HCT116 (cell line): ENCODE data around the gene CACNA1G. TPM values are rescaled to one million over a fixed set of nuclear protein-coding genes. Genes with fewer than 3 reads are reported as not detected.

Source experiments
- ATAC-seq: fragments of 200-7000 bp; cut with Tn5 transposase; 2 replicates; pipeline ENCODE4 v1.9.1; 2020; ENCODE audit warnings: mild to moderate bottlenecking, moderate library complexity
- BruUV-seq: library from RNA; stranded (reverse); fragments of 400-500 nt; replicated peaks from 2 replicates; lab custom pipeline; 2021; lab: Mats Ljungman, UMichigan
- CTCF ChIA-PET: fragments of 300-600 bp; sonication (Branson Sonifier 250); formaldehyde crosslinking; loops from one replicate; lab custom pipeline; 2021; ENCODE audit warnings: antibody characterized with exemption; lab: Charles Lee
- POLR2A ChIA-PET: fragments of 300-600, 350-600 bp; sonication (Branson Sonifier 250); formaldehyde crosslinking; loops from one replicate; lab custom pipeline; 2021; ENCODE audit warnings: antibody characterized with exemption; lab: Charles Lee
- RAD21 ChIA-PET, 2 experiments: fragments of 300-600 bp; sonication (Branson Sonifier 250); formaldehyde crosslinking; loops; one replicate each; lab custom pipeline; 2023; ENCODE audit warnings: low total read pairs in 2 of 2; ENCODE audit not compliant: uncharacterized antibody in 2 of 2, unreplicated experiment in 2 of 2, low non-redundant PET in 1 of 2; lab: Charles Lee
- DNase-seq: peaks from one replicate; pipeline ENCODE4 v3.0.0-alpha.2; 2010; ENCODE audit warnings: low read depth, low spot score
- H2AFZ ChIP-seq: fragments of 200-600 bp; shearing (Covaris generic), sonication (generic); 2 replicates; pipeline ENCODE4 v1.6.1; 2017; ENCODE audit warnings: low read depth, mixed run types, mixed read lengths, antibody characterized with exemption, low read length; ENCODE audit not compliant: poor library complexity, severe bottlenecking
- H3K27ac ChIP-seq: 2 replicates; pipeline ENCODE4 v1.5.1; 2012; ENCODE audit warnings: low read depth, low read length
- H3K27me3 ChIP-seq: fragments of 200-600 bp; sonication (generic); 2 replicates; pipeline ENCODE4 v1.6.1; 2016; ENCODE audit warnings: mixed run types, low read length, mixed read lengths; ENCODE audit not compliant: insufficient read depth
- H3K36me3 ChIP-seq, 2 experiments: fragments of 200-500 bp in 1 of 2; fragments of 200-600 bp in 1 of 2; sonication (Bioruptor generic) in 1 of 2; sonication (generic) in 1 of 2; 2 replicates each; pipeline versions ENCODE4 v1.5.1 to v1.6.1; 2014 to 2016; ENCODE audit warnings: low read length in 2 of 2, inconsistent platforms in 1 of 2, mixed read lengths in 1 of 2, mixed run types in 1 of 2; ENCODE audit not compliant: insufficient read depth in 2 of 2, control insufficient read depth in 1 of 2
- H3K4me1 ChIP-seq, 2 experiments: fragments of 200-600 bp in 1 of 2; sonication (generic) in 1 of 2; 2 replicates each; pipeline versions ENCODE4 v1.5.1 to v1.6.1; 2012 to 2017; ENCODE audit warnings: low read length in 2 of 2, inconsistent platforms in 1 of 2, mild to moderate bottlenecking in 1 of 2, mixed read lengths in 1 of 2, mixed run types in 1 of 2, moderate library complexity in 1 of 2; ENCODE audit not compliant: insufficient read depth in 2 of 2, control insufficient read depth in 1 of 2
- H3K4me2 ChIP-seq: fragments of 200-600 bp; sonication (generic); 2 replicates; pipeline ENCODE4 v1.6.1; 2017; ENCODE audit warnings: mixed run types, low read length, mixed read lengths
- H3K4me3 ChIP-seq, 2 experiments: fragments of 200-600 bp in 1 of 2; sonication (generic) in 1 of 2; replicated peaks in 1 of 2; 2 replicates each; pipeline ENCODE4 v1.5.1; 2011 to 2016; ENCODE audit warnings: low read length in 2 of 2, control low read depth in 1 of 2, low read depth in 1 of 2, mild to moderate bottlenecking in 1 of 2, mixed read lengths in 1 of 2, mixed run types in 1 of 2
- H3K79me2 ChIP-seq: fragments of 200-600 bp; sonication (generic); 2 replicates; pipeline ENCODE4 v1.6.1; 2017; ENCODE audit warnings: mild to moderate bottlenecking, mixed run types, low read length, moderate library complexity, mixed read lengths; ENCODE audit not compliant: insufficient read depth
- H3K9ac ChIP-seq: fragments of 200-600 bp; sonication (generic); 2 replicates; pipeline ENCODE4 v1.6.1; 2016; ENCODE audit warnings: low read length, mixed read lengths
- H3K9me2 ChIP-seq: fragments of 200-600 bp; sonication (generic), shearing (Covaris generic); 2 replicates; pipeline ENCODE4 v1.6.1; 2017; ENCODE audit warnings: mixed run types, mild to moderate bottlenecking, moderate library complexity; ENCODE audit not compliant: insufficient read depth
- H3K9me3 ChIP-seq, 2 experiments: fragments of 200-500 bp in 1 of 2; fragments of 200-600 bp in 1 of 2; sonication (Bioruptor generic) in 1 of 2; sonication (generic) in 1 of 2; 2 replicates each; pipeline ENCODE4 v1.6.1; 2014 to 2017; ENCODE audit warnings: low read length in 2 of 2, mixed read lengths in 2 of 2, inconsistent platforms in 1 of 2, low read depth in 1 of 2, mild to moderate bottlenecking in 1 of 2, mixed run types in 1 of 2, moderate library complexity in 1 of 2; ENCODE audit not compliant: control insufficient read depth in 1 of 2, insufficient read depth in 1 of 2
- H4K20me1 ChIP-seq: fragments of 200-600 bp; sonication (generic), shearing (Covaris generic); 2 replicates; pipeline ENCODE4 v1.6.1; 2017; ENCODE audit warnings: mixed run types, mild to moderate bottlenecking, moderate library complexity; ENCODE audit not compliant: insufficient read depth
- CTCF ChIP-seq, 3 experiments: fragments of 200-600 bp in 1 of 3; sonication (generic) in 1 of 3; IDR thresholded peaks in 2 of 3; conservative IDR thresholded peaks in 1 of 3; 2 replicates each; pipeline ENCODE4 v1.5.1; 2012 to 2017; ENCODE audit warnings: low read depth in 2 of 3, low read length in 2 of 3, antibody characterized with exemption in 1 of 3, borderline replicate concordance in 1 of 3, control low read depth in 1 of 3, mild to moderate bottlenecking in 1 of 3, mixed read lengths in 1 of 3, mixed run types in 1 of 3, moderate library complexity in 1 of 3; ENCODE audit not compliant: insufficient read depth in 1 of 3
- EGR1 ChIP-seq: IDR thresholded peaks from 2 replicates; pipeline ENCODE4 v1.6.1; 2012; ENCODE audit warnings: low read depth
- FOSL1 ChIP-seq: IDR thresholded peaks from 2 replicates; pipeline ENCODE4 v1.6.1; 2012; ENCODE audit warnings: low read depth
- POLR2AphosphoS5 ChIP-seq: IDR thresholded peaks from 2 replicates; pipeline ENCODE4 v1.6.1; 2011; ENCODE audit warnings: mild to moderate bottlenecking, low read depth, low read length, moderate library complexity
- SIN3A ChIP-seq: IDR thresholded peaks from 2 replicates; pipeline ENCODE4 v1.6.1; 2012; ENCODE audit warnings: low read depth
- SP1 ChIP-seq: IDR thresholded peaks from 2 replicates; pipeline ENCODE4 v1.6.1; 2012; ENCODE audit warnings: low read depth
- SRF ChIP-seq: IDR thresholded peaks from 2 replicates; pipeline ENCODE4 v1.6.1; 2012; ENCODE audit warnings: low read depth
- intact Hi-C: fragments of 100-400 bp; cut with micrococcal nuclease; formaldehyde crosslinking; loops from 2 replicates; pipeline ENCODE4 v1.10.0; 2022
- total RNA-seq: library from RNA; stranded (reverse); gene quantifications from one replicate; pipeline ENCODE4 v1.2.1, GENCODE V29; 2021; ENCODE audit not compliant: unreplicated experiment

CACNA1G gene
- total RNA-seq, 1 experiment from 2014 or later: 3.4 TPM

- H3K4me3 ChIP-seq: peak overlapping the region; percentile 68
- no peaks in the 10 kb centered on the region for H3K9me3 ChIP-seq
- no peak overlapping the region for H2AFZ ChIP-seq
- no peaks in the 10 kb centered on the region for H3K9me2 ChIP-seq
- H3K4me1 ChIP-seq: peaks cover 40 to 58% of the 10 kb centered on the region in 2 experiments
- H3K4me2 ChIP-seq: peak overlapping the region; percentile 92
- peak overlapping the region; percentile 71 for H3K27ac ChIP-seq
- ChIA-PET POLR2A (no interaction called here), CTCF (interaction anchor here (1.7 kb wide), 1 partner anchor 10 kb away, joined by 9 read pairs; no protein-coding TSS in a partner anchor), RAD21 (no interaction called here)
- no peak for ATAC-seq
- BruUV-seq: no TSS peak
- no peaks in the 10 kb centered on the region for H3K27me3 ChIP-seq
- no peak for DNase-seq
- no peaks in the 10 kb centered on the region; a peak in 1 of 4 replicates for H3K36me3 ChIP-seq
- H3K9ac ChIP-seq: peak overlapping the region; percentile 80
- intact Hi-C loops: loop anchor here (10.0 kb wide), 1 partner anchor 614 kb away; the partner anchor contains the start of gene NME1
- no peaks in the 10 kb centered on the region for H3K79me2 ChIP-seq
- no peaks in the 10 kb centered on the region for H4K20me1 ChIP-seq
- TF ChIP-seq CTCF (IDR thresholded peaks at IDR 0.05 in 2 of 3, conservative IDR thresholded peaks at IDR 0.05 in 1 of 3; ENCODE audit: borderline replicate concordance in 1 of 3, insufficient read depth in 1 of 3, low read depth in 2 of 3, low read length in 2 of 3): no peak
- TF ChIP-seq EGR1: no peak
- TF ChIP-seq FOSL1: no peak
Measured at GRCh38 chr17:50540560-50541401, 19.7 kb upstream of the CACNA1G start.

- H3K9ac ChIP-seq: peak overlapping the region; percentile 80
- H3K27ac ChIP-seq: peak overlapping the region; percentile 71
- H3K79me2 ChIP-seq: no peaks in the 10 kb centered on the region
- H3K4me1 ChIP-seq: peaks cover 40 to 61% of the 10 kb centered on the region in 2 experiments
- RAD21 ChIA-PET: interaction anchor here in 1 of 2 experiments (1.0 kb wide), 1 partner anchor 57 kb away, joined by 3 read pairs; no protein-coding TSS in a partner anchor
- H2AFZ ChIP-seq: no peak overlapping the region
- H3K9me3 ChIP-seq: no peaks in the 10 kb centered on the region
- BruUV-seq: TSS peak; percentile 70
- ATAC-seq: no peak
- TF ChIP-seq SRF (no peak), FOSL1 (no peak), SP1 (no peak), SIN3A (no peak), POLR2AphosphoS5 (0 out of 2 replicates have a peak, but pooled peaks have one; percentile 6)
- peak overlapping the region; percentile 68 for H3K4me3 ChIP-seq
- CTCF ChIA-PET: interaction anchor here (1.1 to 2.1 kb wide), 9 partner anchors 9 to 341 kb away, joined by 3 to 11 read pairs (median 7); partner anchors contain the start of genes CACNA1G and EPN3
- no peaks in the 10 kb centered on the region; a peak in 1 of 4 replicates for H3K36me3 ChIP-seq
- DNase-seq: no peak
- intact Hi-C loops: loop anchor here (10.0 kb wide), 1 partner anchor 613 kb away; the partner anchor contains the start of gene NME1
- POLR2A ChIA-PET: interaction anchor here (1.1 to 2.1 kb wide), 5 partner anchors 8 to 325 kb away, joined by 3 to 12 read pairs (median 5); partner anchors contain the start of genes RSAD1 and TOB1
- H3K9me2 ChIP-seq: no peaks in the 10 kb centered on the region
- no peaks in the 10 kb centered on the region for H3K27me3 ChIP-seq
- peak overlapping the region; percentile 92 for H3K4me2 ChIP-seq
- no peaks in the 10 kb centered on the region for H4K20me1 ChIP-seq
Measured at GRCh38 chr17:50541402-50541715, 19.2 kb upstream of the CACNA1G start.
